GM12801 (cell line): ENCODE measurements around the gene KY.

Experiments used
- CTCF ChIP-seq: IDR thresholded peaks from one replicate; pipeline ENCODE4 v1.5.1; 2011; ENCODE audit warnings: control low read depth; ENCODE audit not compliant: insufficient read length; ENCODE audit errors: extremely low read depth

The KY gene

GRCh38 chr3:134615743-134616142 lies 35.1 kb downstream of the KY start:
- TF ChIP-seq CTCF = no peak

GRCh38 chr3:134614955-134615354 lies 35.9 kb downstream of the KY start:
- no peak for TF ChIP-seq CTCF

- TF ChIP-seq CTCF = no peak
These were observed 37.8 kb downstream of the KY start for GRCh38 chr3:134613006-134613520.

GRCh38 chr3:134611516-134611915 lies 39.3 kb downstream of the KY start:
- no peak for TF ChIP-seq CTCF

- TF ChIP-seq CTCF = no peak
These were observed 40.1 kb downstream of the KY start for GRCh38 chr3:134610432-134611385.

- no peak for TF ChIP-seq CTCF
These were observed 40.9 kb downstream of the KY start for GRCh38 chr3:134609821-134610431.

GRCh38 chr3:134608771-134609435 lies 41.9 kb downstream of the KY start:
- TF ChIP-seq CTCF = no peak
